Measurements from ENCODE around the gene CAMK2G. TPM values are rescaled to one million over a fixed set of nuclear protein-coding genes. Genes with fewer than 3 reads are reported as not detected.

Gene CAMK2G
- total RNA-seq, 4 donors from 2014 or later: 34.7 to 159 (median 110) TPM

GRCh38 chr10:73812657-73813056, 61.7 kb downstream of the CAMK2G start:
- H3K36me3 ChIP-seq: peaks cover 0 to 50% (median 0%) of the 10 kb centered on the region in 3 donors
- no peaks in the 10 kb centered on the region for H3K9me3 ChIP-seq
- peak overlapping the region in 2 of 4 donors; percentile 8 to 97 for H3K27ac ChIP-seq
- no peak for DNase-seq
- TF ChIP-seq CTCF (IDR thresholded peaks at IDR 0.05) (no peak), POLR2A (IDR thresholded peaks at IDR 0.05) (no peak)
- no peaks in the 10 kb centered on the region for H3K27me3 ChIP-seq
- no peak overlapping the region for H3K4me3 ChIP-seq
- peaks cover 0 to 10% (median 0%) of the 10 kb centered on the region in 4 donors for H3K4me1 ChIP-seq

- Histone ChIP-seq H3K4me1 (peaks cover 0 to 10% (median 0%) of the 10 kb centered on the region in 4 donors), H3K36me3 (peaks cover 0 to 49% (median 0%) of the 10 kb centered on the region in 3 donors), H3K4me3 (peak overlapping the region; percentile 77 to 99 (median 90)), H3K9me3 (no peaks in the 10 kb centered on the region), H3K27ac (peak overlapping the region; percentile 90 to 97 (median 92)), H3K27me3 (no peaks in the 10 kb centered on the region)
- TF ChIP-seq POLR2A (IDR thresholded peaks at IDR 0.05) (no peak), CTCF (IDR thresholded peaks at IDR 0.05) (no peak)
- DNase-seq: peak; percentile 55 to 76 (median 65)
These were observed 63.5 kb downstream of the CAMK2G start for GRCh38 chr10:73810735-73811465.

GRCh38 chr10:73810358-73810734, 64.0 kb downstream of the CAMK2G start:
- Histone ChIP-seq H3K27me3 (no peaks in the 10 kb centered on the region), H3K36me3 (peaks cover 0 to 50% (median 0%) of the 10 kb centered on the region in 3 donors), H3K4me1 (peaks cover 0 to 10% (median 0%) of the 10 kb centered on the region in 4 donors), H3K27ac (peak overlapping the region; percentile 90 to 97 (median 92)), H3K4me3 (peak overlapping the region; percentile 77 to 99 (median 90)), H3K9me3 (no peaks in the 10 kb centered on the region)
- DNase-seq: no peak
- no peak for TF ChIP-seq POLR2A (IDR thresholded peaks at IDR 0.05)
- TF ChIP-seq CTCF (IDR thresholded peaks at IDR 0.05): no peak

GRCh38 chr10:73809061-73809818, 65.1 kb downstream of the CAMK2G start:
- peaks cover 0 to 50% (median 0%) of the 10 kb centered on the region in 3 donors for H3K36me3 ChIP-seq
- DNase-seq: no peak
- no peak for TF ChIP-seq POLR2A (IDR thresholded peaks at IDR 0.05)
- TF ChIP-seq CTCF (IDR thresholded peaks at IDR 0.05): no peak
- no peaks in the 10 kb centered on the region for H3K9me3 ChIP-seq
- no peaks in the 10 kb centered on the region for H3K27me3 ChIP-seq
- no peak overlapping the region for H3K27ac ChIP-seq
- H3K4me3 ChIP-seq: no peak overlapping the region
- peaks cover 0 to 10% (median 0%) of the 10 kb centered on the region in 4 donors for H3K4me1 ChIP-seq

GRCh38 chr10:73808021-73808815, 66.1 kb downstream of the CAMK2G start:
- no peaks in the 10 kb centered on the region for H3K27me3 ChIP-seq
- H3K27ac ChIP-seq: no peak overlapping the region
- no peak for DNase-seq
- H3K4me1 ChIP-seq: peaks cover 0 to 10% (median 0%) of the 10 kb centered on the region in 4 donors
- no peak overlapping the region for H3K4me3 ChIP-seq
- H3K9me3 ChIP-seq: no peaks in the 10 kb centered on the region
- H3K36me3 ChIP-seq: peaks cover 0 to 52% (median 0%) of the 10 kb centered on the region in 3 donors
- TF ChIP-seq POLR2A (IDR thresholded peaks at IDR 0.05): no peak
- no peak for TF ChIP-seq CTCF (IDR thresholded peaks at IDR 0.05)

All from Peyer's patch (tissue), 4 donors.